ENCODE results near the gene FBXW5. TPM values are rescaled to one million over a fixed set of nuclear protein-coding genes. Genes with fewer than 3 reads are reported as not detected.

Gene FBXW5
- total and polyA plus RNA-seq, 10 of the 15 experiments (the other 5 are each of a cell fraction or from before 2014, with no cell fraction given), result 0.21 to 97.3 (median 44.5) TPM

DNA sequence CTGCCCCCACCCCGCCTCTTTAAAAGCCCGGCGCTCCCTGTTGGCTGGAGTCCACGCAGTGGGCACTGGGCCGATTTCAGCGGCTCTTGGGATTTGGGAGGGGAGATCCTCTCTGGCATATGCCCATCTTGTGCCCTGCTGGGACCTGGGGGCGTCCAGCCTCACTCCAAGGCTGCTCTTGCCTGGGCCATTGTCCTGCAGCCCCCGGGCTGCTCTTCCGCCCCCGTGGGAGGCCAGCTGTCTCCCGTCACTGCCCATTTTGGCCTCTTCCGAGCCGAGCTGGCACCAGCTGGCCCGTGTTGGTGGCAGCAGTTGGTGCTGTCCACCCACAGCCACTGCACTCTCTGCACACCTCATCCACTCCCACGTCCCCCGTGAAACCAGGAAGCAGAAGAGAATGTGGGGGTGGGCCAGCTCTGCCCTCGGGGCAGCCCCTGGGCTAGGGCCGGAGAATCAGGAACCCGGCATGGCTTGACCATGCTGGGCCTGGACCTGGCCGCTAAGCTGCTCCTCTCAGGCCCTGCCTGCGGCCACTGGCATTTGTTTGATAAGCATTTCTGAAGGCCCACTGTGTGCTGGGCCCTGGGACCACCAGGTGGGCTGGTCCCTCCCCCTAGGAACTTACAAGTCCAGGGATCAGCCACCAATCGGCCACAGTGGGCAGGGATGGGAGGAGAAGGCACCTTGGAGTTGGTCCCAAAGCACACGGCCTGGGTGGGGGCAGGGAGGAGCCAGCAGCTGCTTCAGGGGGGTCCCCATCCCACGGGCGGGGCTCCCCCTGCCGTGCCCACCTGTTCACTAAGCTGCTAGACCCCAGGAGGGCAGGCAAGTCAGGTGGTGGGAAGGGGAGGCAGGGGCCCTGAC, 2.7 kb upstream of the FBXW5 start:
- ChIA-PET POLR2A (interaction anchor here (3.0 kb wide), 1 partner anchor 88 kb away, joined by 19 read pairs; no protein-coding TSS in a partner anchor), RAD21 (ENCODE audit: unreplicated experiment) (interaction anchor here (0.6 to 2.1 kb wide), 17 partner anchors 13 to 203 kb away, joined by 3 to 109 read pairs (median 6); partner anchors contain the start of genes AJM1, FUT7, NPDC1 and PAXX), CTCF (interaction anchor here (0.7 to 3.5 kb wide), 38 partner anchors 11 to 181 kb away, joined by 3 to 163 read pairs (median 6); partner anchors contain the start of genes ABCA2, AJM1, CLIC3 and FUT7), SMC1A (ENCODE audit: uncharacterized antibody, unreplicated experiment) (interaction anchor here (0.8 to 2.4 kb wide), 13 partner anchors 28 to 254 kb away, joined by 3 to 77 read pairs (median 4); partner anchors contain the start of genes FUT7, NPDC1, PAXX and TPRN)
- ATAC-seq (no peak), FAIRE-seq (no peak), DNase-seq (ENCODE audit: low read depth, low spot score) (no peak)
- Histone ChIP-seq H2AFZ (ENCODE audit: control insufficient read depth, low read depth, low read length) (no peak overlapping the region), H3K4me2 (ENCODE audit: control insufficient read depth, insufficient read depth) (no peak overlapping the region), H3K4me1 (ENCODE audit: control insufficient read depth, insufficient read depth, low read length) (peaks cover 10% of the 10 kb centered on the region), H3K79me2 (ENCODE audit: control insufficient read depth, insufficient read depth, low read length) (peaks cover 19% of the 10 kb centered on the region), H3K9ac (ENCODE audit: control insufficient read depth, insufficient read depth, low read length) (no peak overlapping the region), H3K27ac (ENCODE audit: control insufficient read depth, insufficient read depth) (no peak overlapping the region), H3K27me3 (replicated peaks in 1 of 2; ENCODE audit: control insufficient read depth in 2 of 2, insufficient read depth in 2 of 2, low read length in 1 of 2) (no peaks in the 10 kb centered on the region), H3K9me3 (replicated peaks; ENCODE audit: control insufficient read depth, insufficient read depth, low read length) (no peaks in the 10 kb centered on the region), H3K36me3 (ENCODE audit: control insufficient read depth in 2 of 2, insufficient read depth in 2 of 2, low read length in 1 of 2) (peaks cover 0 to 4% of the 10 kb centered on the region in 2 experiments; a peak in 2 of 4 replicates), H3K4me3 (no peak overlapping the region), H4K20me1 (ENCODE audit: control insufficient read depth, insufficient read depth) (no peaks in the 10 kb centered on the region)
- intact Hi-C loops (cut with micrococcal nuclease; ENCODE audit: unreplicated experiment), result loop anchor here (10.0 kb wide), 1 partner anchor 152 kb away; the partner anchor contains the start of genes CCDC183 and TMEM141
- in situ Hi-C loops (cut with MboI), result loop anchor here (5.0 kb wide), 1 partner anchor 90 kb away; no protein-coding TSS in a partner anchor
- TF ChIP-seq, protein P1, sequence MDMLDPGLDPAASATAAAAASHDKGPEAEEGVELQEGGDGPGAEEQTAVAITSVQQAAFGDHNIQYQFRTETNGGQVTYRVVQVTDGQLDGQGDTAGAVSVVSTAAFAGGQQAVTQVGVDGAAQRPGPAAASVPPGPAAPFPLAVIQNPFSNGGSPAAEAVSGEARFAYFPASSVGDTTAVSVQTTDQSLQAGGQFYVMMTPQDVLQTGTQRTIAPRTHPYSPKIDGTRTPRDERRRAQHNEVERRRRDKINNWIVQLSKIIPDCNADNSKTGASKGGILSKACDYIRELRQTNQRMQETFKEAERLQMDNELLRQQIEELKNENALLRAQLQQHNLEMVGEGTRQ (IDR thresholded peaks at IDR 0.05; ENCODE audit: borderline replicate concordance, low read depth, low read length), result no peak
- TF ChIP-seq BHLHE40 (IDR thresholded peaks at IDR 0.05; ENCODE audit: borderline replicate concordance in 1 of 2, low read depth in 2 of 2, low read length in 1 of 2) (no peak), MYB (IDR thresholded peaks at IDR 0.05; ENCODE audit: borderline replicate concordance, low read depth, low read length) (no peak), STAT1 (conservative IDR thresholded peaks at IDR 0.05) (no peak), RB1 (IDR thresholded peaks at IDR 0.05; ENCODE audit: borderline replicate concordance) (no peak), HDGF (IDR thresholded peaks at IDR 0.05) (no peak), EP300 (IDR thresholded peaks at IDR 0.05; ENCODE audit: borderline replicate concordance in 1 of 2, control insufficient read depth in 1 of 2, low read depth in 2 of 2, low read length in 2 of 2) (no peak), SREBF2 (IDR thresholded peaks at IDR 0.05; ENCODE audit: low read length) (no peak), NR2C2 (IDR thresholded peaks at IDR 0.05; ENCODE audit: borderline replicate concordance, control insufficient read depth, insufficient read length, low read depth) (no peak), MLLT1 (IDR thresholded peaks at IDR 0.05) (no peak), CEBPB (IDR thresholded peaks at IDR 0.05; ENCODE audit: borderline replicate concordance in 1 of 2, low read depth in 2 of 2, low read length in 2 of 2) (no peak), ZZZ3 (IDR thresholded peaks at IDR 0.05; ENCODE audit: control insufficient read depth, insufficient read length, low read depth) (no peak), NR2C1 (IDR thresholded peaks at IDR 0.05) (no peak), ELK1 (IDR thresholded peaks at IDR 0.05; ENCODE audit: low read depth, low read length) (no peak), KDM1A (IDR thresholded peaks at IDR 0.05; ENCODE audit: borderline replicate concordance) (no peak), DPF2 (IDR thresholded peaks at IDR 0.05) (no peak), STAT3 (IDR thresholded peaks at IDR 0.05; ENCODE audit: low read depth, low read length) (no peak), PML (IDR thresholded peaks at IDR 0.05; ENCODE audit: low read length) (no peak)
- no TSS peak for BruUV-seq (replicated peaks)
- WGBS (ENCODE audit: insufficient coverage, insufficient replicate concordance, low lambda C conversion rate, missing lambda C conversion rate), result 45% methylated on average over 26 of the region's 26 CpGs
